NT2/D1 (cell line): Measurements from ENCODE around the gene EIF3I.

Source experiments
- DNase-seq: peaks from one replicate; pipeline ENCODE4 v3.0.0-alpha.2; 2011; ENCODE audit warnings: low read depth, low spot score
- H3K27me3 ChIP-seq: 2 replicates; pipeline ENCODE4 v1.6.0; 2011; ENCODE audit warnings: mild to moderate bottlenecking; ENCODE audit not compliant: insufficient read length, insufficient read depth
- H3K36me3 ChIP-seq: 2 replicates; pipeline ENCODE4 v1.6.1; 2011; ENCODE audit warnings: mild to moderate bottlenecking, low read length, mixed read lengths; ENCODE audit not compliant: insufficient read depth, insufficient read length
- H3K4me1 ChIP-seq: 2 replicates; pipeline ENCODE4 v1.5.1; 2011; ENCODE audit not compliant: insufficient read depth, insufficient read length
- H3K4me3 ChIP-seq: 2 replicates; pipeline ENCODE4 v1.5.1; 2011; ENCODE audit warnings: low read depth; ENCODE audit not compliant: insufficient read length
- H3K9ac ChIP-seq: 2 replicates; pipeline ENCODE4 v1.6.0; 2011; ENCODE audit warnings: low read depth; ENCODE audit not compliant: insufficient read length
- H3K9me3 ChIP-seq: 2 replicates; pipeline ENCODE4 v1.5.1; 2011; ENCODE audit warnings: mild to moderate bottlenecking, low read length; ENCODE audit not compliant: insufficient read depth
- SUZ12 ChIP-seq: IDR thresholded peaks from 2 replicates; pipeline ENCODE4 v1.6.1; 2011; ENCODE audit not compliant: insufficient read length, insufficient read depth; ENCODE audit errors: extremely low read depth
- YY1 ChIP-seq: IDR thresholded peaks from 2 replicates; pipeline ENCODE4 v1.6.1; 2011; ENCODE audit not compliant: insufficient read length, insufficient read depth
- ZNF274 ChIP-seq: IDR thresholded peaks from 2 replicates; pipeline ENCODE4 v1.6.1; 2011; ENCODE audit warnings: mild to moderate bottlenecking, low read depth, low read length

The EIF3I gene

GRCh38 chr1:32234792-32235191 is 12.6 kb downstream of the EIF3I start:
- H3K9ac ChIP-seq: no peak overlapping the region
- H3K27me3 ChIP-seq: no peaks in the 10 kb centered on the region
- DNase-seq: no peak
- no peak overlapping the region for H3K4me3 ChIP-seq
- H3K9me3 ChIP-seq: no peaks in the 10 kb centered on the region
- H3K4me1 ChIP-seq: peaks cover 2% of the 10 kb centered on the region
- peaks cover 63% of the 10 kb centered on the region for H3K36me3 ChIP-seq
- TF ChIP-seq ZNF274 (no peak), SUZ12 (no peak), YY1 (no peak)

GRCh38 chr1:32239337-32239736 is 17.1 kb downstream of the EIF3I start:
- peaks cover 18% of the 10 kb centered on the region for H3K36me3 ChIP-seq
- H3K9me3 ChIP-seq: no peaks in the 10 kb centered on the region
- H3K4me3 ChIP-seq: no peak overlapping the region
- DNase-seq: no peak
- no peaks in the 10 kb centered on the region for H3K27me3 ChIP-seq
- TF ChIP-seq YY1: no peak
- peaks cover 9% of the 10 kb centered on the region for H3K4me1 ChIP-seq
- H3K9ac ChIP-seq: peak overlapping the region; percentile 84

- H3K4me3 ChIP-seq: peak overlapping the region; percentile 68
- H3K9me3 ChIP-seq: no peaks in the 10 kb centered on the region
- peak overlapping the region; percentile 84 for H3K9ac ChIP-seq
- H3K4me1 ChIP-seq: peaks cover 9% of the 10 kb centered on the region
- no peaks in the 10 kb centered on the region for H3K27me3 ChIP-seq
- H3K36me3 ChIP-seq: peaks cover 14% of the 10 kb centered on the region
- DNase-seq: no peak
- TF ChIP-seq ZNF274 (no peak), YY1 (no peak), SUZ12 (no peak)
These were observed 17.6 kb downstream of the EIF3I start for GRCh38 chr1:32239790-32240139.

- Histone ChIP-seq H3K9ac (peak overlapping the region; percentile 89), H3K27me3 (no peaks in the 10 kb centered on the region)
These were observed 18.1 kb downstream of the EIF3I start for GRCh38 chr1:32240140-32240951.

GRCh38 chr1:32241001-32241763 is 19.0 kb downstream of the EIF3I start:
- Histone ChIP-seq H3K9ac (peak overlapping the region; percentile 89), H3K4me3 (peak overlapping the region; percentile 68), H3K27me3 (no peaks in the 10 kb centered on the region), H3K4me1 (peaks cover 9% of the 10 kb centered on the region), H3K36me3 (peaks cover 4% of the 10 kb centered on the region), H3K9me3 (no peaks in the 10 kb centered on the region)
- no peak for TF ChIP-seq SUZ12
- no peak for TF ChIP-seq ZNF274
- TF ChIP-seq YY1: no peak
- DNase-seq: no peak

More at GRCh38 chr1:32240140-32240951, 18.1 kb downstream of the EIF3I start:
- Histone ChIP-seq H3K4me3 (peak overlapping the region; percentile 68), H3K9me3 (no peaks in the 10 kb centered on the region), H3K36me3 (peaks cover 9% of the 10 kb centered on the region), H3K4me1 (peaks cover 9% of the 10 kb centered on the region)
- TF ChIP-seq YY1 (no peak), SUZ12 (no peak), ZNF274 (no peak)
- DNase-seq: no peak

- Histone ChIP-seq H3K27me3 (no peaks in the 10 kb centered on the region), H3K9ac (peak overlapping the region; percentile 46), H3K4me3 (no peak overlapping the region), H3K9me3 (no peaks in the 10 kb centered on the region), H3K36me3 (peaks cover 4% of the 10 kb centered on the region), H3K4me1 (peaks cover 14% of the 10 kb centered on the region)
- DNase-seq: no peak
- no peak for TF ChIP-seq ZNF274
- no peak for TF ChIP-seq YY1
- no peak for TF ChIP-seq SUZ12
These were observed 20.2 kb downstream of the EIF3I start for GRCh38 chr1:32242341-32242851.

- peaks cover 42% of the 10 kb centered on the region for H3K4me1 ChIP-seq
- no peaks in the 10 kb centered on the region for H3K27me3 ChIP-seq
- peak within 1 kb of the TSS; percentile 38 for H3K9ac ChIP-seq
- H3K36me3 ChIP-seq: no peaks in the 10 kb centered on the region
- DNase-seq: no peak
- TF ChIP-seq YY1: no peak
- TF ChIP-seq ZNF274: no peak
- no peak for TF ChIP-seq SUZ12
- no peak within 1 kb of the TSS for H3K4me3 ChIP-seq
- no peaks in the 10 kb centered on the region for H3K9me3 ChIP-seq
These were observed 24.7 kb downstream of the EIF3I start, which contains the start of gene FAM167B for GRCh38 chr1:32246888-32247273. Gene FAM167B, plus strand, starts transcription at chr1:32247222. Its CDS starts 200 bp downstream, at chr1:32247422.
